ENCODE data around the gene TICAM1. TPM values are rescaled to one million over a fixed set of nuclear protein-coding genes. Genes with fewer than 3 reads are reported as not detected.

Gene TICAM1
- total RNA-seq (2021) (0.61 to 1.4 TPM (median 1.2 TPM) in 3 replicates), Bru-seq, nascent RNA (percentile 28 among the genes with signal in this experiment)
- long read RNA-seq, experiment 1, partial matches to known transcripts, result 0 of 4 reads
- long read RNA-seq, experiment 1, other reads (novel, unspliced or antisense), result 0 of 4 reads
- long read RNA-seq, experiment 2, partial matches to known transcripts, result 0 of 1 reads
- long read RNA-seq, experiment 2, other reads (novel, unspliced or antisense), result 0 of 1 reads
- long read RNA-seq, experiment 3, result 0 reads

DNA sequence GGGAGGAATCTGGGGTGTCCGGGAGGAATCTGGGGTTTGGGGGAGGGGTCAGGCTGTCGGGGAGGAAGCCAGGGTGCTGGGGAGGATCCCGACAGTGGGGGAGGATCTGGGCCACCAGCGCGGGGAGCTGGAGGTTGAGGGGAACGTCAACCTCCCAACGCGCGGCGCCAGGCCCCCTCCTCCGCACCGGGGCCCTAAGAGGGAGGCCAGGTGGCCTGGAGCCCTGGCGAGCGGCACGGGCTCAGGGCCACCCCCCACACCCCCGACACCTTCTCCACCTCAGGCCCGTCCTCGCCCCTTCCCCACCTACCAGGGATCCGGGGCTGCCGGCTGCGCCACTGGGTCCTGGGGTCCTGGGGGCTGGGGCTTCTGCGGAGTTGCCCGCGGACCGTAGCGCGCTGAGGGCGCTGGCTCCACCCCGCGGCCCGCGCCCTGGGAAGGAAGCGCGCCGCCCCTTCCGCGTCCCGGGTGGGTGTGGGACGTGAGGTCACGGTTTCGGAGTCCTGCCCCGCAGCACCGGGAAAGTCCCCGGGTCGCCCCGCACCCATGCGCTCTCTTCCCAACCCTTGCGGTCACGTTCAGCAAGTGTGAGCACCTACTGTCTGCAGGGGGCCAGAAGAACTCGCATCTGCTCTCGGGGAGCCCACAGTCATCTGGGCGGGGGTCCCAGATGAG, at the start of gene TICAM1:
TICAM1 (minus strand) TSS at position 409 of the 675 bp plus-strand sequence. CDS start 13,335 bp downstream, outside the sequence.
- DNase-seq (ENCODE audit: low spot score) (no peak), ATAC-seq (peak; percentile 50)
- no peaks in the 10 kb centered on the region for H3K9me3 Mint-ChIP-seq
- TF ChIP-seq, protein P1, sequence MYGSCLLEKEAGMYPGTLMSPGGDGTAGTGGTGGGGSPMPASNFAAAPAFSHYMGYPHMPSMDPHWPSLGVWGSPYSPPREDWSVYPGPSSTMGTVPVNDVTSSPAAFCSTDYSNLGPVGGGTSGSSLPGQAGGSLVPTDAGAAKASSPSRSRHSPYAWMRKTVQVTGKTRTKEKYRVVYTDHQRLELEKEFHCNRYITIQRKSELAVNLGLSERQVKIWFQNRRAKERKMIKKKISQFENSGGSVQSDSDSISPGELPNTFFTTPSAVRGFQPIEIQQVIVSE (CRISPR knock-in tag; IDR thresholded peaks at IDR 0.05; ENCODE audit: borderline replicate concordance), result no peak
- no peak for TF ChIP-seq CREM (CRISPR knock-in tag; IDR thresholded peaks at IDR 0.05)
- TF ChIP-seq, protein P2, sequence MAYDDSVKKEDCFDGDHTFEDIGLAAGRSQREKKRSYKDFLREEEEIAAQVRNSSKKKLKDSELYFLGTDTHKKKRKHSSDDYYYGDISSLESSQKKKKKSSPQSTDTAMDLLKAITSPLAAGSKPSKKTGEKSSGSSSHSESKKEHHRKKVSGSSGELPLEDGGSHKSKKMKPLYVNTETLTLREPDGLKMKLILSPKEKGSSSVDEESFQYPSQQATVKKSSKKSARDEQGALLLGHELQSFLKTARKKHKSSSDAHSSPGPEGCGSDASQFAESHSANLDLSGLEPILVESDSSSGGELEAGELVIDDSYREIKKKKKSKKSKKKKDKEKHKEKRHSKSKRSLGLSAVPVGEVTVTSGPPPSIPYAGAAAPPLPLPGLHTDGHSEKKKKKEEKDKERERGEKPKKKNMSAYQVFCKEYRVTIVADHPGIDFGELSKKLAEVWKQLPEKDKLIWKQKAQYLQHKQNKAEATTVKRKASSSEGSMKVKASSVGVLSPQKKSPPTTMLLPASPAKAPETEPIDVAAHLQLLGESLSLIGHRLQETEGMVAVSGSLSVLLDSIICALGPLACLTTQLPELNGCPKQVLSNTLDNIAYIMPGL (CRISPR knock-in tag; IDR thresholded peaks at IDR 0.05), result no peak
- TF ChIP-seq, protein P3, sequence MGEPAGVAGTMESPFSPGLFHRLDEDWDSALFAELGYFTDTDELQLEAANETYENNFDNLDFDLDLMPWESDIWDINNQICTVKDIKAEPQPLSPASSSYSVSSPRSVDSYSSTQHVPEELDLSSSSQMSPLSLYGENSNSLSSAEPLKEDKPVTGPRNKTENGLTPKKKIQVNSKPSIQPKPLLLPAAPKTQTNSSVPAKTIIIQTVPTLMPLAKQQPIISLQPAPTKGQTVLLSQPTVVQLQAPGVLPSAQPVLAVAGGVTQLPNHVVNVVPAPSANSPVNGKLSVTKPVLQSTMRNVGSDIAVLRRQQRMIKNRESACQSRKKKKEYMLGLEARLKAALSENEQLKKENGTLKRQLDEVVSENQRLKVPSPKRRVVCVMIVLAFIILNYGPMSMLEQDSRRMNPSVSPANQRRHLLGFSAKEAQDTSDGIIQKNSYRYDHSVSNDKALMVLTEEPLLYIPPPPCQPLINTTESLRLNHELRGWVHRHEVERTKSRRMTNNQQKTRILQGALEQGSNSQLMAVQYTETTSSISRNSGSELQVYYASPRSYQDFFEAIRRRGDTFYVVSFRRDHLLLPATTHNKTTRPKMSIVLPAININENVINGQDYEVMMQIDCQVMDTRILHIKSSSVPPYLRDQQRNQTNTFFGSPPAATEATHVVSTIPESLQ (CRISPR knock-in tag; IDR thresholded peaks at IDR 0.05), result no peak
- TF ChIP-seq, protein P4, sequence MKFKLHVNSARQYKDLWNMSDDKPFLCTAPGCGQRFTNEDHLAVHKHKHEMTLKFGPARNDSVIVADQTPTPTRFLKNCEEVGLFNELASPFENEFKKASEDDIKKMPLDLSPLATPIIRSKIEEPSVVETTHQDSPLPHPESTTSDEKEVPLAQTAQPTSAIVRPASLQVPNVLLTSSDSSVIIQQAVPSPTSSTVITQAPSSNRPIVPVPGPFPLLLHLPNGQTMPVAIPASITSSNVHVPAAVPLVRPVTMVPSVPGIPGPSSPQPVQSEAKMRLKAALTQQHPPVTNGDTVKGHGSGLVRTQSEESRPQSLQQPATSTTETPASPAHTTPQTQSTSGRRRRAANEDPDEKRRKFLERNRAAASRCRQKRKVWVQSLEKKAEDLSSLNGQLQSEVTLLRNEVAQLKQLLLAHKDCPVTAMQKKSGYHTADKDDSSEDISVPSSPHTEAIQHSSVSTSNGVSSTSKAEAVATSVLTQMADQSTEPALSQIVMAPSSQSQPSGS (CRISPR knock-in tag; IDR thresholded peaks at IDR 0.05; ENCODE audit: borderline replicate concordance, low read depth), result no peak
- 0 out of 2 replicates have a peak, but pooled peaks have one; percentile 38 for TF ChIP-seq TEAD1 (CRISPR knock-in tag; IDR thresholded peaks at IDR 0.05)
- no peak for TF ChIP-seq ZNF317 (CRISPR knock-in tag; IDR thresholded peaks at IDR 0.05; ENCODE audit: borderline replicate concordance, low read depth)
- TF ChIP-seq, protein P5, sequence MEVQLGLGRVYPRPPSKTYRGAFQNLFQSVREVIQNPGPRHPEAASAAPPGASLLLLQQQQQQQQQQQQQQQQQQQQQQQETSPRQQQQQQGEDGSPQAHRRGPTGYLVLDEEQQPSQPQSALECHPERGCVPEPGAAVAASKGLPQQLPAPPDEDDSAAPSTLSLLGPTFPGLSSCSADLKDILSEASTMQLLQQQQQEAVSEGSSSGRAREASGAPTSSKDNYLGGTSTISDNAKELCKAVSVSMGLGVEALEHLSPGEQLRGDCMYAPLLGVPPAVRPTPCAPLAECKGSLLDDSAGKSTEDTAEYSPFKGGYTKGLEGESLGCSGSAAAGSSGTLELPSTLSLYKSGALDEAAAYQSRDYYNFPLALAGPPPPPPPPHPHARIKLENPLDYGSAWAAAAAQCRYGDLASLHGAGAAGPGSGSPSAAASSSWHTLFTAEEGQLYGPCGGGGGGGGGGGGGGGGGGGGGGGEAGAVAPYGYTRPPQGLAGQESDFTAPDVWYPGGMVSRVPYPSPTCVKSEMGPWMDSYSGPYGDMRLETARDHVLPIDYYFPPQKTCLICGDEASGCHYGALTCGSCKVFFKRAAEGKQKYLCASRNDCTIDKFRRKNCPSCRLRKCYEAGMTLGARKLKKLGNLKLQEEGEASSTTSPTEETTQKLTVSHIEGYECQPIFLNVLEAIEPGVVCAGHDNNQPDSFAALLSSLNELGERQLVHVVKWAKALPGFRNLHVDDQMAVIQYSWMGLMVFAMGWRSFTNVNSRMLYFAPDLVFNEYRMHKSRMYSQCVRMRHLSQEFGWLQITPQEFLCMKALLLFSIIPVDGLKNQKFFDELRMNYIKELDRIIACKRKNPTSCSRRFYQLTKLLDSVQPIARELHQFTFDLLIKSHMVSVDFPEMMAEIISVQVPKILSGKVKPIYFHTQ (CRISPR knock-in tag; IDR thresholded peaks at IDR 0.05), result no peak
- no peak for TF ChIP-seq NR2C2 (CRISPR knock-in tag; IDR thresholded peaks at IDR 0.05)
- TF ChIP-seq, protein P6, sequence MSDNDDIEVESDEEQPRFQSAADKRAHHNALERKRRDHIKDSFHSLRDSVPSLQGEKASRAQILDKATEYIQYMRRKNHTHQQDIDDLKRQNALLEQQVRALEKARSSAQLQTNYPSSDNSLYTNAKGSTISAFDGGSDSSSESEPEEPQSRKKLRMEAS (CRISPR knock-in tag; IDR thresholded peaks at IDR 0.05), result peak; percentile 43; the same call in 1 of the 2 replicates
- TF ChIP-seq, protein P7, sequence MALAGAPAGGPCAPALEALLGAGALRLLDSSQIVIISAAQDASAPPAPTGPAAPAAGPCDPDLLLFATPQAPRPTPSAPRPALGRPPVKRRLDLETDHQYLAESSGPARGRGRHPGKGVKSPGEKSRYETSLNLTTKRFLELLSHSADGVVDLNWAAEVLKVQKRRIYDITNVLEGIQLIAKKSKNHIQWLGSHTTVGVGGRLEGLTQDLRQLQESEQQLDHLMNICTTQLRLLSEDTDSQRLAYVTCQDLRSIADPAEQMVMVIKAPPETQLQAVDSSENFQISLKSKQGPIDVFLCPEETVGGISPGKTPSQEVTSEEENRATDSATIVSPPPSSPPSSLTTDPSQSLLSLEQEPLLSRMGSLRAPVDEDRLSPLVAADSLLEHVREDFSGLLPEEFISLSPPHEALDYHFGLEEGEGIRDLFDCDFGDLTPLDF (CRISPR knock-in tag; IDR thresholded peaks at IDR 0.05), result no peak
- no peak for TF ChIP-seq NFATC4 (CRISPR knock-in tag; IDR thresholded peaks at IDR 0.05)
- TF ChIP-seq GTF2I (CRISPR knock-in tag; conservative IDR thresholded peaks at IDR 0.05), result no peak
- TF ChIP-seq SP1 (CRISPR knock-in tag; conservative IDR thresholded peaks at IDR 0.05), result 0 out of 2 replicates have a peak, but pooled peaks have one; percentile 28
- TF ChIP-seq, protein P8, sequence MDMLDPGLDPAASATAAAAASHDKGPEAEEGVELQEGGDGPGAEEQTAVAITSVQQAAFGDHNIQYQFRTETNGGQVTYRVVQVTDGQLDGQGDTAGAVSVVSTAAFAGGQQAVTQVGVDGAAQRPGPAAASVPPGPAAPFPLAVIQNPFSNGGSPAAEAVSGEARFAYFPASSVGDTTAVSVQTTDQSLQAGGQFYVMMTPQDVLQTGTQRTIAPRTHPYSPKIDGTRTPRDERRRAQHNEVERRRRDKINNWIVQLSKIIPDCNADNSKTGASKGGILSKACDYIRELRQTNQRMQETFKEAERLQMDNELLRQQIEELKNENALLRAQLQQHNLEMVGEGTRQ (CRISPR knock-in tag; IDR thresholded peaks at IDR 0.05), result no peak
- peak within 1 kb of the TSS; percentile 62 for H3K4me3 Mint-ChIP-seq
- ChIA-PET POLR2A (interaction anchor here (0.7 kb wide), 1 partner anchor 1171 kb away, joined by 3 read pairs; no protein-coding TSS in a partner anchor), CTCF (interaction anchor here (0.5 to 2.5 kb wide), 4 partner anchors 15 to 1526 kb away, joined by 3 to 14 read pairs (median 8); no protein-coding TSS in a partner anchor)
- H3K27me3 Mint-ChIP-seq (ENCODE audit: low read depth), result peaks cover 29% of the 10 kb centered on the region
- H3K36me3 Mint-ChIP-seq, result no peaks in the 10 kb centered on the region
- H3K4me1 Mint-ChIP-seq, result no peaks in the 10 kb centered on the region
- H3K27ac Mint-ChIP-seq, result no peak within 1 kb of the TSS
